ENCODE measurements around the gene ARRDC1. TPM values are rescaled to one million over a fixed set of nuclear protein-coding genes. Genes with fewer than 3 reads are reported as not detected.
A peak's percentile ranks its signal among the peaks of the same experiment; 100 is the strongest.
"Not testable (repeated sequence)": the region's sequence is repeated elsewhere in the genome, so short reads cannot be mapped to it uniquely, and the experiment has no call there.

ARRDC1 gene
- total RNA-seq, 2 donors from 2014 or later, result 78.1 to 93.6 TPM

DNA sequence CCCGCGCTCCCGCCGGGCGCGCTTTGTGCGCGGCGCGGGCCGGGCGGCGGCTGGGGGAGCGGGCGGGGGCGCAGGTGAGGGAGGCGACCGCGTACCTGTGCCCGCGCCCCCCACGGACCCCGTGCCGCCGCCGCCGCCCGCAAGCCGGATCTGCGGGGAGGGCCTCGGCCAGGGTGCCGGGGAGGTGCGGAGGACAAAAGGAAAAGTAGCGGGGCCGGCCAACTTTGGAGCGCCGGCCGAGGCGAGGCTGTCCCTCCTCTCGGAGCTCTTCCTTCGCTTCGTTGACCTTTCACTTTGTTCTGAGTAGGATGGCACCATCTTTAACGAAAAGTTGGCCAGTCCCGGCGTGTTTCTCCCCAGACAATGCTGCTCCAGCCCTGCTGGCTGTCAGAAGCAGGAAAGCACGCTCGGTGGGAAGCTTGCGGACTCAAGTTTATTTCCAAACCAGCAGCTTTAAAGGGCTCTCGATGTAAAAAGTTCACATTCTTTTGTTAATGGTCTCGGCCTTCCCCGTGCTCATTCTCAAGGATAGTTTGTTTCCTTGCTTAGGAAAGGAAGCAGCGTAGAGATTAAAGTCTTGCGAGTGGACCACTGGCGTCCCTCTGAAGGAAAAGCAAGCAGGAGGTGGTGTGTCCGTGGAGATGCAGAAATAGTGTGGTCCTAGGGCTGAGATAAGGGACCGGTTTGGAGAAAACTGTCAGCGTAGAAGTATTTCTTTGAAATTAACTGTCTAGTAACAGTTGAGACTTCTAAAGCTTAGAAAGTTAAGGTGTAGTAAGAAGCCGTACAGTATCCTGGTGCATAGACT is 14.0 kb downstream of the ARRDC1 start:
- ATAC-seq (peak; percentile 1), DNase-seq (peak in 3 of 4 donors; percentile 35 to 46 (median 44))
- TF ChIP-seq, protein P1, sequence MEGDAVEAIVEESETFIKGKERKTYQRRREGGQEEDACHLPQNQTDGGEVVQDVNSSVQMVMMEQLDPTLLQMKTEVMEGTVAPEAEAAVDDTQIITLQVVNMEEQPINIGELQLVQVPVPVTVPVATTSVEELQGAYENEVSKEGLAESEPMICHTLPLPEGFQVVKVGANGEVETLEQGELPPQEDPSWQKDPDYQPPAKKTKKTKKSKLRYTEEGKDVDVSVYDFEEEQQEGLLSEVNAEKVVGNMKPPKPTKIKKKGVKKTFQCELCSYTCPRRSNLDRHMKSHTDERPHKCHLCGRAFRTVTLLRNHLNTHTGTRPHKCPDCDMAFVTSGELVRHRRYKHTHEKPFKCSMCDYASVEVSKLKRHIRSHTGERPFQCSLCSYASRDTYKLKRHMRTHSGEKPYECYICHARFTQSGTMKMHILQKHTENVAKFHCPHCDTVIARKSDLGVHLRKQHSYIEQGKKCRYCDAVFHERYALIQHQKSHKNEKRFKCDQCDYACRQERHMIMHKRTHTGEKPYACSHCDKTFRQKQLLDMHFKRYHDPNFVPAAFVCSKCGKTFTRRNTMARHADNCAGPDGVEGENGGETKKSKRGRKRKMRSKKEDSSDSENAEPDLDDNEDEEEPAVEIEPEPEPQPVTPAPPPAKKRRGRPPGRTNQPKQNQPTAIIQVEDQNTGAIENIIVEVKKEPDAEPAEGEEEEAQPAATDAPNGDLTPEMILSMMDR (IDR thresholded peaks at IDR 0.05), result no peak
- peak in 1 of 3 donors; percentile 18 for TF ChIP-seq POLR2A (IDR thresholded peaks at IDR 0.05)
- Histone ChIP-seq H3K27me3 (no peaks in the 10 kb centered on the region), H3K4me3 (peak overlapping the region; percentile 31 to 53), H3K36me3 (replicated peaks in 1 of 2; ENCODE audit: insufficient read depth in 1 of 2, low read depth in 2 of 2) (peaks cover 0 to 4% of the 10 kb centered on the region in 2 donors), H3K4me1 (peaks cover 30% of the 10 kb centered on the region), H3K27ac (peak overlapping the region; percentile 64 to 85 (median 74)), H3K9me3 (no peaks in the 10 kb centered on the region)
- 1% methylated on average over 14 to 39 of the region's 58 CpGs for WGBS, 2 donors
- intact Hi-C loops (cut with DNase I), result no loop called here

DNA sequence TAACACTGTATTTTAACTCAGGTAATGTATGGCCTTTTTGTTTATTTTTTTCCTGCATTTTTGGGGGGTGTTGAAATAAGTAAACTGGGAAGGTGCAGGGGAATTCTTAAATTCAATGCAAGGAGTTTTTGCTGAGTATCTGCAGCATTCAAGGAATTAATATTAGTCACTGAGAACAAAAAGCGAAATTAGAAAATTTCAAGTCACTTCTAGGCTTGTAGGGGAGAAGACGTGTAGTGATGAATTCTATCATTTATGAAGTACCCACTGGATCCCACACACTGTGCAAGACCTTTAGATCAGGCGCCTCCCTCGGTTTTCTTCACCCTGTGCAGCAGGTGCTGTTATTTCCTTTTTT is 14.5 kb downstream of the ARRDC1 start:
- Histone ChIP-seq H3K4me3 (peak overlapping the region in 1 of 2 donors; percentile 53), H3K36me3 (replicated peaks in 1 of 2; ENCODE audit: insufficient read depth in 1 of 2, low read depth in 2 of 2) (peaks cover 0 to 2% of the 10 kb centered on the region in 2 donors), H3K27ac (peak overlapping the region in 2 of 4 donors; percentile 82 to 85), H3K27me3 (no peaks in the 10 kb centered on the region), H3K9me3 (no peaks in the 10 kb centered on the region), H3K4me1 (peaks cover 29% of the 10 kb centered on the region)
- intact Hi-C loops (cut with DNase I), result no loop called here
- 51 to 58% methylated on average over 4 of the region's 4 CpGs for WGBS, 2 donors
- ATAC-seq (no peak), DNase-seq (no peak)
- TF ChIP-seq, protein P1 (IDR thresholded peaks at IDR 0.05), result no peak
- no peak for TF ChIP-seq POLR2A (IDR thresholded peaks at IDR 0.05)

DNA sequence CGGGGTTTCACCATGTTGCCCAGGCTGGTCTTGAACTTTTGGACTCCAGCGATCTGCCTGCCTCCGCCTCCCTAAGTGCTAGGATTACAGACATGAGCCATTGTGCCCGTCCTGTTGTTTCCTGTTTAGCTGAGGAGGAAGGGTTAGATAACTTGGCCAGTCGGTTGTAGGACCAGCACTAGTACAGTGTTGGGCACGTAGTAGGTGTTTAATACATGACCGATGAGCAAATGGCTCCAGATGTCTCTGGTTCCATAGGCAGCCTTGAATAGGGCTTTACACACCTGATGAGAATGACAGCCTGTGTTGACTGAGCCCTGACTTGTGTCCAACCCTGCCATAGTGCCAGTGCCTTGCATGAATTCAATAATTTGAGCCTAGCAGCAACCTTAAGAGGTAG is 15.1 kb downstream of the ARRDC1 start:
- H3K36me3 ChIP-seq (replicated peaks in 1 of 2; ENCODE audit: insufficient read depth in 1 of 2, low read depth in 2 of 2), result no peaks in the 10 kb centered on the region
- H3K4me3 ChIP-seq, result no peak overlapping the region
- no peaks in the 10 kb centered on the region for H3K9me3 ChIP-seq
- no peak overlapping the region for H3K27ac ChIP-seq
- ATAC-seq, result no peak
- TF ChIP-seq, protein P1 (IDR thresholded peaks at IDR 0.05), result no peak
- no peak for TF ChIP-seq POLR2A (IDR thresholded peaks at IDR 0.05)
- no peaks in the 10 kb centered on the region for H3K27me3 ChIP-seq
- intact Hi-C loops (cut with DNase I), result no loop called here
- 45 to 63% methylated on average over 7 of the region's 7 CpGs for WGBS, 2 donors
- H3K4me1 ChIP-seq, result peaks cover 24% of the 10 kb centered on the region
- DNase-seq, result no peak

DNA sequence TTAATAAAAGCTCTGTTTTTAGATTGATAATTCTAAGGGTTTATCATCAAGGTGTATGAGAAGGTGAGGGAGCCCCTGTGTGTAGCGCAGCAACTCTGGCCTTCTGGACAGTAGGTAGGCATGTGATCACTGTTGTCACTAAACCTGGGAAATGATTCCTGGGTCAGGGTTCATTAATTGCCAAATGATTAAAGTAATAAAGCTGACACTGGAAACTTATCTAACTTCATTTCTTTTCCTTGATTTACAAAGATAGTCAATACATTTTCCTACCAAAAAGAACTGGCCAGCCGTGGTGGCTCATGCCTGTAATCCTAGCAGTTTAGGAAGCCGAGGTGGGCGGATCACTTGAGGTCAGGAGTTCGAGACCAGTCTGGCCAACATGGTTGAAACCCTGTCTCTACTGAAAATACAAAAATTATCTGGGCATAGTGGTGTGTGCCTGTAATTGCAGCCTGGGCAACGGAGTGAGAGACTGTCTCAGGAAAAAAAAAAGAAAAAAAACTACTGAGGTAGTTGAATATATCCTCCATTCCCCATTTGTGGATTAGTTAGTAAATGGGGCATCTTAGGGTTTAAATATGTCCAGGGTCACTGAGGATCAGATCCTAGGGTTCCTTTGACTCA is 15.8 kb downstream of the ARRDC1 start:
- intact Hi-C loops (cut with DNase I), result no loop called here
- Histone ChIP-seq H3K27ac (no peak overlapping the region), H3K4me3 (no peak overlapping the region), H3K27me3 (no peaks in the 10 kb centered on the region), H3K36me3 (replicated peaks in 1 of 2; ENCODE audit: insufficient read depth in 1 of 2, low read depth in 2 of 2) (no peaks in the 10 kb centered on the region), H3K4me1 (peaks cover 20% of the 10 kb centered on the region), H3K9me3 (no peaks in the 10 kb centered on the region)
- WGBS, 2 donors, result 63 to 65% methylated on average over 6 of the region's 6 CpGs
- ATAC-seq (no peak), DNase-seq (no peak)
- TF ChIP-seq, protein P1 (IDR thresholded peaks at IDR 0.05), result peak in 4 of 7 experiments; percentile 10 to 38 (median 27)
- TF ChIP-seq POLR2A (IDR thresholded peaks at IDR 0.05), result no peak

DNA sequence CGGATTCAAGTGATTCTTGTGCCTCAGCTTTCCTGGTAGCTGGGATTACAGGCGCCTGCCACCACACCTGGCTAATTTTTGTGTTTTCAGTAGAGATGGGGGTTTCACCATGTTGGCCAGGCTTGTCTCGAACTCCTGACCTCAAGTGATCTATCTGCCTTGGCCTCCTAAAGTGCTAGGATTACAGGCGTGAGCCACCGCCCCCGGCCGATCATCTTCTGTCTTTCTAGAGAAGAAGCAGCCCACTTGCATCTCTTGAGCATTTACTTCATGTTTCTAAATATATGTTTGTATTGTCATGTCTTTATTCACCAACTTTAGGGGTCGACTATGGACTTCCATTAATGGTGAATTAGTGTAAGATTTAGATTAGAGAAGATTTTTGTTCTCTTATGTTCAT is 16.7 kb downstream of the ARRDC1 start:
- peaks cover 17% of the 10 kb centered on the region for H3K4me1 ChIP-seq
- intact Hi-C loops (cut with DNase I); ATAC-seq; H3K27me3 ChIP-seq; H3K36me3 ChIP-seq (replicated peaks in 1 of 2; ENCODE audit: insufficient read depth in 1 of 2, low read depth in 2 of 2); H3K9me3 ChIP-seq; H3K4me3 ChIP-seq; H3K27ac ChIP-seq; DNase-seq: not testable (repeated sequence)
- 89 to 91% methylated on average over 7 of the region's 8 CpGs for WGBS, 2 donors
